GM23338 (cell line): Measurements from ENCODE around the gene OAS2. TPM values are rescaled to one million over a fixed set of nuclear protein-coding genes. Genes with fewer than 3 reads are reported as not detected.

Experiments
- ATAC-seq: fragments of 200-7000 bp; cut with Tn5 transposase; 3 replicates; pipeline ENCODE4 v1.9.1; 2020
- DNase-seq: peaks from one replicate; pipeline ENCODE4 v3.0.0-alpha.2; 2015; ENCODE audit warnings: low spot score
- H2AFZ ChIP-seq: fragments of 200-600 bp; sonication (generic); 2 replicates; pipeline ENCODE4 v1.8.0; 2016; ENCODE audit warnings: antibody characterized with exemption, mild to moderate bottlenecking, moderate library complexity
- H3F3A ChIP-seq: fragments of 200-600 bp; sonication (generic); replicated peaks from 2 replicates; pipeline ENCODE4 v1.8.0; 2017; ENCODE audit warnings: antibody characterized with exemption, mixed run types, low read depth
- H3K27ac ChIP-seq: fragments of 200-600 bp; sonication (generic); 2 replicates; pipeline ENCODE4 v1.6.1; 2016; ENCODE audit warnings: low read depth
- H3K27me3 ChIP-seq: fragments of 200-600 bp; sonication (generic); 2 replicates; pipeline ENCODE4 v1.8.0; 2016; ENCODE audit warnings: mild to moderate bottlenecking, mixed run types, moderate library complexity; ENCODE audit not compliant: insufficient read depth
- H3K36me3 ChIP-seq: fragments of 200-600 bp; sonication (generic); 2 replicates; pipeline ENCODE4 v1.8.0; 2016; ENCODE audit warnings: mild to moderate bottlenecking; ENCODE audit not compliant: insufficient read depth
- H3K4me1 ChIP-seq: fragments of 200-600 bp; sonication (generic); 2 replicates; pipeline ENCODE4 v1.8.0; 2016; ENCODE audit warnings: mild to moderate bottlenecking, moderate library complexity; ENCODE audit not compliant: insufficient read depth
- H3K4me2 ChIP-seq: fragments of 200-600 bp; sonication (generic); 2 replicates; pipeline ENCODE4 v1.7.1; 2017; ENCODE audit warnings: mixed run types
- H3K4me3 ChIP-seq: fragments of 200-600 bp; sonication (generic); 2 replicates; pipeline ENCODE4 v1.6.1; 2016; ENCODE audit warnings: mixed run types
- H3K79me2 ChIP-seq: fragments of 200-600 bp; sonication (generic); replicated peaks from 2 replicates; pipeline ENCODE4 v1.8.0; 2017; ENCODE audit warnings: mild to moderate bottlenecking; ENCODE audit not compliant: insufficient read depth
- H3K9me2 ChIP-seq: fragments of 200-600 bp; sonication (generic); 2 replicates; pipeline ENCODE4 v1.8.0; 2017; ENCODE audit not compliant: insufficient read depth
- H4K20me1 ChIP-seq: fragments of 200-600 bp; sonication (generic); replicated peaks from 2 replicates; pipeline ENCODE4 v1.8.0; 2017; ENCODE audit warnings: mild to moderate bottlenecking; ENCODE audit not compliant: insufficient read depth
- H3K27ac Mint-ChIP-seq: 2 replicates; pipeline ENCODE4 v1.8.0; 2020; ENCODE audit warnings: inconsistent platforms, mild to moderate bottlenecking, moderate library complexity, mixed read lengths
- H3K27me3 Mint-ChIP-seq: 3 replicates; pipeline ENCODE4 v1.8.0; 2022; ENCODE audit warnings: low read depth, mild to moderate bottlenecking, moderate library complexity, mixed read lengths, inconsistent platforms; ENCODE audit not compliant: insufficient read depth, poor library complexity
- H3K36me3 Mint-ChIP-seq: 3 replicates; pipeline ENCODE4 v1.8.0; 2021; ENCODE audit warnings: low read depth, mild to moderate bottlenecking, inconsistent platforms, moderate library complexity, mixed read lengths
- H3K4me1 Mint-ChIP-seq: 3 replicates; pipeline ENCODE4 v1.8.0; 2020; ENCODE audit warnings: mild to moderate bottlenecking, inconsistent platforms, mixed read lengths
- H3K4me3 Mint-ChIP-seq: 3 replicates; pipeline ENCODE4 v1.8.0; 2021; ENCODE audit warnings: moderate library complexity, mild to moderate bottlenecking, inconsistent platforms, mixed read lengths
- H3K9me3 Mint-ChIP-seq: 3 replicates; pipeline ENCODE4 v1.8.0; 2020; ENCODE audit warnings: moderate library complexity, mild to moderate bottlenecking, inconsistent platforms, mixed read lengths
- EZH2phosphoT487 ChIP-seq: fragments of 200-600 bp; sonication (generic); IDR thresholded peaks from one replicate; pipeline ENCODE4 v1.8.1; 2018; ENCODE audit warnings: antibody characterized with exemption; ENCODE audit not compliant: unreplicated experiment
- POLR2AphosphoS5 ChIP-seq: IDR thresholded peaks from 2 replicates; pipeline ENCODE4 v1.6.1; 2016; ENCODE audit warnings: antibody characterized with exemption, low read depth
- REST ChIP-seq: IDR thresholded peaks from one replicate; pipeline ENCODE4 v1.6.1; 2018; ENCODE audit warnings: antibody characterized with exemption; ENCODE audit not compliant: unreplicated experiment
- STAT1 ChIP-seq: IDR thresholded peaks from one replicate; pipeline ENCODE4 v1.6.1; 2016; ENCODE audit warnings: antibody characterized with exemption; ENCODE audit not compliant: unreplicated experiment
- ZNF114 ChIP-seq: fragments of 250-450 bp; sonication (Bioruptor Pico); IDR thresholded peaks from 2 replicates; pipeline ENCODE4 v1.5.0; 2020; ENCODE audit warnings: mild to moderate bottlenecking, moderate library complexity
- ZNF462 ChIP-seq: fragments of 250-450 bp; sonication (Bioruptor Pico); IDR thresholded peaks from 2 replicates; pipeline ENCODE4 v1.5.0; 2020; ENCODE audit warnings: mild to moderate bottlenecking, moderate library complexity
- polyA plus RNA-seq: library from polyadenylated mRNA; unstranded; fragments of >200 nt; fragmentation: Nextera tagmentation; extraction: Ambion mirVana; gene quantifications from 2 replicates; pipeline ENCODE4 v1.2.1, GENCODE V29; 2016
- total RNA-seq: library from RNA; depleted of rRNA; stranded (reverse); fragments of >200 nt; shearing (Covaris generic); gene quantifications from 2 replicates; pipeline ENCODE4 v1.2.3, GENCODE V29; 2014
- TF ChIP-seq, protein P1 (sequence below), 2 experiments: fragments of 200-600 bp in 1 of 2; sonication (generic) in 1 of 2; conservative IDR thresholded peaks; 2 replicates each; pipeline versions ENCODE4 v1.5.1 to v1.6.1; 2016 to 2017; ENCODE audit warnings: antibody characterized with exemption in 2 of 2, low read depth in 2 of 2, mild to moderate bottlenecking in 2 of 2, moderate library complexity in 1 of 2

Gene OAS2
- total and polyA plus RNA-seq, 2 experiments from 2014 or later: 0.10 TPM; not detected in 1

GRCh38 chr12:113039911-113040445, 61.7 kb downstream of the OAS2 start:
- Mint-ChIP-seq H3K9me3 (no peaks in the 10 kb centered on the region), H3K4me1 (no peaks in the 10 kb centered on the region), H3K27me3 (peaks cover 7% of the 10 kb centered on the region), H3K27ac (no peak overlapping the region), H3K4me3 (no peak overlapping the region), H3K36me3 (no peaks in the 10 kb centered on the region)
- Histone ChIP-seq H3K4me1 (no peaks in the 10 kb centered on the region), H3K4me2 (no peak overlapping the region), H3K36me3 (no peaks in the 10 kb centered on the region), H3F3A (no peaks in the 10 kb centered on the region), H3K79me2 (no peaks in the 10 kb centered on the region), H3K4me3 (no peak overlapping the region), H4K20me1 (no peaks in the 10 kb centered on the region), H3K27me3 (no peaks in the 10 kb centered on the region), H2AFZ (no peak overlapping the region), H3K9me2 (no peaks in the 10 kb centered on the region), H3K27ac (no peak overlapping the region)
- TF ChIP-seq ZNF462 (CRISPR knock-in tag) (no peak), POLR2AphosphoS5 (no peak), EZH2phosphoT487 (no peak), ZNF114 (CRISPR knock-in tag) (no peak), STAT1 (no peak), REST (no peak)
- TF ChIP-seq, protein P1, sequence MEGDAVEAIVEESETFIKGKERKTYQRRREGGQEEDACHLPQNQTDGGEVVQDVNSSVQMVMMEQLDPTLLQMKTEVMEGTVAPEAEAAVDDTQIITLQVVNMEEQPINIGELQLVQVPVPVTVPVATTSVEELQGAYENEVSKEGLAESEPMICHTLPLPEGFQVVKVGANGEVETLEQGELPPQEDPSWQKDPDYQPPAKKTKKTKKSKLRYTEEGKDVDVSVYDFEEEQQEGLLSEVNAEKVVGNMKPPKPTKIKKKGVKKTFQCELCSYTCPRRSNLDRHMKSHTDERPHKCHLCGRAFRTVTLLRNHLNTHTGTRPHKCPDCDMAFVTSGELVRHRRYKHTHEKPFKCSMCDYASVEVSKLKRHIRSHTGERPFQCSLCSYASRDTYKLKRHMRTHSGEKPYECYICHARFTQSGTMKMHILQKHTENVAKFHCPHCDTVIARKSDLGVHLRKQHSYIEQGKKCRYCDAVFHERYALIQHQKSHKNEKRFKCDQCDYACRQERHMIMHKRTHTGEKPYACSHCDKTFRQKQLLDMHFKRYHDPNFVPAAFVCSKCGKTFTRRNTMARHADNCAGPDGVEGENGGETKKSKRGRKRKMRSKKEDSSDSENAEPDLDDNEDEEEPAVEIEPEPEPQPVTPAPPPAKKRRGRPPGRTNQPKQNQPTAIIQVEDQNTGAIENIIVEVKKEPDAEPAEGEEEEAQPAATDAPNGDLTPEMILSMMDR (conservative IDR thresholded peaks at IDR 0.05; ENCODE audit: low read depth in 2 of 2): no peak
- DNase-seq (no peak), ATAC-seq (no peak)
